BJ (cell line): Measurements from ENCODE around the gene BNIP1. TPM values are rescaled to one million over a fixed set of nuclear protein-coding genes. Genes with fewer than 3 reads are reported as not detected.

Experiments
- CTCF ChIA-PET: fragments of 350-600 bp; formaldehyde crosslinking; extraction: SDS; loops from one replicate; lab custom pipeline; 2021; ENCODE audit warnings: antibody characterized with exemption, inconsistent platforms; lab: Yijun Ruan, JAX
- POLR2A ChIA-PET: fragments of 300-600 bp; sonication (Branson Sonifier 250); formaldehyde crosslinking; extraction: SDS; loops from one replicate; lab custom pipeline; 2021; ENCODE audit warnings: antibody characterized with exemption; lab: Charles Lee
- DNase-seq: peaks from one replicate; pipeline ENCODE4 v3.0.0-alpha.2; 2011; ENCODE audit warnings: low read depth
- H3K27me3 ChIP-seq: 2 replicates; pipeline ENCODE4 v1.6.0; 2011; ENCODE audit warnings: low read length; ENCODE audit not compliant: control insufficient read depth, insufficient read depth
- H3K36me3 ChIP-seq: 2 replicates; pipeline ENCODE4 v1.5.1; 2011; ENCODE audit warnings: low read length; ENCODE audit not compliant: control insufficient read depth, insufficient read depth
- H3K4me3 ChIP-seq: 2 replicates; pipeline ENCODE4 v1.5.1; 2011; ENCODE audit warnings: low read depth, mild to moderate bottlenecking, control low read depth, low read length
- polyA minus RNA-seq: library from RNA; depleted of rRNA, polyadenylated mRNA; stranded (reverse); fragments of >200 nt; gene quantifications from 2 replicates; pipeline ENCODE4 v1.2.3, GENCODE V29; 2011; rRNA and poly(A)+ RNA removed
- polyA plus RNA-seq: library from polyadenylated mRNA; depleted of rRNA; stranded (reverse); fragments of >200 nt; gene quantifications from 2 replicates; pipeline ENCODE4 v1.2.3, GENCODE V29; 2011; rRNA removed
- TF ChIP-seq, protein P1 (sequence below): IDR thresholded peaks from 2 replicates; pipeline ENCODE4 v1.5.1; 2011; ENCODE audit warnings: low read depth, mild to moderate bottlenecking, control low read depth, inconsistent platforms, low read length, moderate library complexity; ENCODE audit not compliant: insufficient read depth

BNIP1 gene, protein sequence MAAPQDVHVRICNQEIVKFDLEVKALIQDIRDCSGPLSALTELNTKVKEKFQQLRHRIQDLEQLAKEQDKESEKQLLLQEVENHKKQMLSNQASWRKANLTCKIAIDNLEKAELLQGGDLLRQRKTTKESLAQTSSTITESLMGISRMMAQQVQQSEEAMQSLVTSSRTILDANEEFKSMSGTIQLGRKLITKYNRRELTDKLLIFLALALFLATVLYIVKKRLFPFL
- 16.8 and 17.7 TPM in 2 replicates for polyA plus RNA-seq
- polyA minus RNA-seq: 4.6 and 9.3 TPM in 2 replicates

DNA sequence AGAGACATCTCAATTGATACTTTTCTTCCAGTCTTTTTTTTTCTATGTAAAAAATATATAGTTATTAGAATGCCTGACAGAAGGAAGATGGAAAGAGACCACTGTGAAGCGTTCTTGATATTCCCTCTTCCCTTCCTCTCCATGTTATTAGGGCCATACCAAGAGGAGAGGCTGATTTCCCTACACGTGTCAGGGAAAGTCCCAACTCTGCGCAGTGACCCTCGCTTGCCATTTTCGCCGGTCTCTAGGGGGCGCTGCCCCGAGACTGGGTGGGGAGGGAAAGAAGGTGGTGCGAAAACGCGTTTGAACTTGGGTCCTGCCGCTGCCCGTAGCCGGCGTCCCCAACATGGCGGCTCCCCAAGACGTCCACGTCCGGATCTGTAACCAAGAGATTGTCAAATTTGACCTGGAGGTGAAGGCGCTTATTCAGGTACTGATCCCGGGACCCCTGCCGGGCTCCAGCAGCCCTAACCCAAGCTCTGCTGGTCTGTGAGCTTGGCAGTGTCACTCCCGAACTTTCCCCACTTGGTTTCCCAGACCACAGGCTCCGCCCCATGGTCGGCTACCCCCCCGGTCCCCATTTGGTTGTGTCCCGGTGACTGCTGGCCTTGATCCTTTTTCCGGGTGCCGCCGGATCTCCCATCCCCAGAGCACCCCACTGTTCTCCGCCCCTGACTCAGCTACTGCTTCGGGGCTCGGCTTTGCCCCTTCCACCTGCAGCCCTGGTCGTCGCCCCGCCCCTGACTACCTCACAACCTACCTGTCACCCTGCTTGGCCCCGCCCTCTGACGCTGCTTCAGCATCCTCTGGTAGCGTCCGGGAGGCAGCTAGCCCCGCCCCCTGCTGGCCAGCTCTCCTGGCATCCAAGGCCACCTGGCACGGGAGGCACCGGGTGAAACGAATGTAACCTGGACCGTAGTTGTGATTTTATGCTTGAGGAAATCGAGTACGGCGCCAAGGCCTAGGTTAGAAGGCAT is at the start of gene BNIP1:
BNIP1 (plus strand) TSS at position 332 of the 977 bp plus-strand sequence; CDS start at position 347, 15 bp downstream.
- DNase-seq: peak; percentile 54
- CTCF ChIA-PET: interaction anchor here (0.6 to 2.9 kb wide), 13 partner anchors 9 to 437 kb away, joined by 3 to 16 read pairs (median 4); no protein-coding TSS in a partner anchor
- POLR2A ChIA-PET: no interaction called here
- peaks cover 7% of the 10 kb centered on the region for H3K36me3 ChIP-seq
- TF ChIP-seq, protein P1, sequence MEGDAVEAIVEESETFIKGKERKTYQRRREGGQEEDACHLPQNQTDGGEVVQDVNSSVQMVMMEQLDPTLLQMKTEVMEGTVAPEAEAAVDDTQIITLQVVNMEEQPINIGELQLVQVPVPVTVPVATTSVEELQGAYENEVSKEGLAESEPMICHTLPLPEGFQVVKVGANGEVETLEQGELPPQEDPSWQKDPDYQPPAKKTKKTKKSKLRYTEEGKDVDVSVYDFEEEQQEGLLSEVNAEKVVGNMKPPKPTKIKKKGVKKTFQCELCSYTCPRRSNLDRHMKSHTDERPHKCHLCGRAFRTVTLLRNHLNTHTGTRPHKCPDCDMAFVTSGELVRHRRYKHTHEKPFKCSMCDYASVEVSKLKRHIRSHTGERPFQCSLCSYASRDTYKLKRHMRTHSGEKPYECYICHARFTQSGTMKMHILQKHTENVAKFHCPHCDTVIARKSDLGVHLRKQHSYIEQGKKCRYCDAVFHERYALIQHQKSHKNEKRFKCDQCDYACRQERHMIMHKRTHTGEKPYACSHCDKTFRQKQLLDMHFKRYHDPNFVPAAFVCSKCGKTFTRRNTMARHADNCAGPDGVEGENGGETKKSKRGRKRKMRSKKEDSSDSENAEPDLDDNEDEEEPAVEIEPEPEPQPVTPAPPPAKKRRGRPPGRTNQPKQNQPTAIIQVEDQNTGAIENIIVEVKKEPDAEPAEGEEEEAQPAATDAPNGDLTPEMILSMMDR: peak; percentile 99
- H3K27me3 ChIP-seq: no peaks in the 10 kb centered on the region
- peak within 1 kb of the TSS; percentile 82 for H3K4me3 ChIP-seq

DNA sequence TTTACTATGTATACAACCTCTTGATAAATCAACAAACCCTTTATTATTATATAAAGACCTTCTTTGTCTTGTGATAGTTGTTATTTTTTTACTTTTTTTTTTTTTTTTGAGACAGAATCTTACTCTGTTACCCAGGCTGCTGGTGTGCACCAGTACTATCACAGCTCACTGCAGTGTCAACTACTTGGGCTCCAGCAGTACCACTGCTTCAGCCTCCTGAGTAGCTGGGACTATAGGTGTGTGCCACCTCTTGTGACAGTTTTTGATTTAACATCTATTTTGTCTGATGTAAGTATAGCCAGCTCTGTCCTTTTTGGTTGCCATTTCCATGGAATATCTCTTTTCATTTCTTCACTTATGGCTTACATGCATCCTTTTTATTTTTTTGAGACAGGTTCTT is 45.5 kb upstream of the BNIP1 start:
- Histone ChIP-seq H3K27me3 (no peaks in the 10 kb centered on the region), H3K4me3 (no peak overlapping the region), H3K36me3 (peaks cover 5% of the 10 kb centered on the region; the same call in 1 of the 2 replicates)
- ChIA-PET POLR2A (no interaction called here), CTCF (interaction anchor here (1.4 kb wide), 1 partner anchor 9 kb away, joined by 5 read pairs; no protein-coding TSS in a partner anchor)
- DNase-seq: no peak
- TF ChIP-seq, protein P1: no peak

DNA sequence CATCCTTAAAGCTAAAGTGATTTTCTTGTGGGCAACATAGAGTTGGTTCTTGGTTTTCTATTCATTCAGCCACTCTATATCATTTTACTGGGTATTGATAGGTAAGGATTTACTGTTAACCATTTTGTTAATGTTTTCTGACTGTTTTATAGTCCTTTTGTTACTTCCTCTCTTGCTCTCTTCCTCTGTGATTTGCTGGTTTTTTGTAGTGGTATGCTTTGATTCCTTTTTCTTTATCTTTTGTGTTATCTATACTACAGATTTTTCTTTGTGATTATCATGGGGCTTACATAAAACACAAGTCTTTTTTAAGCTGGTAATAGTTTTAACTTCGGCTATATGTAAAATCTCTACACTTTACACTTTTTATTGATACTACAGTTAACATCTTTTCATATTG is 44.9 kb upstream of the BNIP1 start:
- TF ChIP-seq, protein P1: no peak
- no peak overlapping the region for H3K4me3 ChIP-seq
- DNase-seq: no peak
- H3K27me3 ChIP-seq: no peaks in the 10 kb centered on the region
- H3K36me3 ChIP-seq: peaks cover 5% of the 10 kb centered on the region; the same call in 1 of the 2 replicates
- POLR2A ChIA-PET: no interaction called here
- CTCF ChIA-PET: interaction anchor here (1.4 kb wide), 1 partner anchor 9 kb away, joined by 5 read pairs; no protein-coding TSS in a partner anchor

DNA sequence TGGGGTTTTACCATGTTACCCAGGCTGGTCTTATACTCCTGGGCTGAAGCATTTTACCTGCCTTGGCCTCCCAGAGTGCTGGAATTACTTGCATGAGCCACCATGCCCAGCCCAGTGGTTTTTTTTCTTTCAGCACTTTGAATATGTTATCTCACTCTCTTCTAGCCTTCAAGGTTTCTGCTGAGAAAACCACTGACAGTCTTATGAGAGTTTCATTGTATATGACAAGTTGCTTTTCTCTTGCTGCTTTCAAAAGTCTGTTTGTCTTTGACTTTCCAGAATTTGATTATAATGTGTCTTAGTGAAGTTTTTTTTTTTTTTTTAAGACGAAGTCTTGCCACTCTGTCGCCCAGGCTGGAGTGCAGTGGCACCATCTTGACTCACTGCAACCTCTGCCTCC is 43.1 kb upstream of the BNIP1 start:
- CTCF ChIA-PET: no interaction called here
- no peak for DNase-seq
- Histone ChIP-seq H3K4me3 (no peak overlapping the region), H3K27me3 (no peaks in the 10 kb centered on the region), H3K36me3 (peaks cover 5% of the 10 kb centered on the region; the same call in 1 of the 2 replicates)
- POLR2A ChIA-PET: no interaction called here
- TF ChIP-seq, protein P1: no peak
